ENCODE data around the gene SYDE2. TPM values are rescaled to one million over a fixed set of nuclear protein-coding genes. Genes with fewer than 3 reads are reported as not detected.

Gene SYDE2
- total RNA-seq, 1 experiment from 2014 or later, result 10.9 TPM

GRCh38 chr1:85203573-85204171 lies 2.9 kb upstream of the SYDE2 start:
- Histone ChIP-seq H3K4me1 (ENCODE audit: insufficient read depth, low read length, poor library complexity, severe bottlenecking) (peaks cover 17% of the 10 kb centered on the region), H3K9me3 (ENCODE audit: low read depth, low read length, poor library complexity, severe bottlenecking) (no peaks in the 10 kb centered on the region), H3K27ac (ENCODE audit: low read depth, low read length, poor library complexity, severe bottlenecking) (peak overlapping the region; percentile 10), H3K27me3 (replicated peaks; ENCODE audit: insufficient read depth, low read depth, low read length, poor library complexity) (no peaks in the 10 kb centered on the region), H3K36me3 (ENCODE audit: insufficient read depth, low read length, poor library complexity, severe bottlenecking) (no peaks in the 10 kb centered on the region), H3K4me3 (ENCODE audit: low read depth, low read length, poor library complexity, severe bottlenecking) (no peak overlapping the region)
- intact Hi-C loops (cut with micrococcal nuclease; ENCODE audit: unreplicated experiment), result loop anchor here (5.0 kb wide), 2 partner anchors 39 to 141 kb away; a partner anchor contains a TSS
- ChIA-PET POLR2A (ENCODE audit: low non-redundant PET) (no interaction called here), CTCF (no interaction called here)
- TF ChIP-seq CTCF (conservative IDR thresholded peaks at IDR 0.05; ENCODE audit: low read depth, low read length) (no peak), EZH2 (IDR thresholded peaks at IDR 0.05; ENCODE audit: borderline replicate concordance, low read depth, low read length, poor library complexity, severe bottlenecking) (no peak)
- no TSS peak for BruUV-seq (replicated peaks)
- DNase-seq (ENCODE audit: low spot score), result peak; percentile 58

- no TSS peak for BruUV-seq (replicated peaks)
- Histone ChIP-seq H3K27ac (ENCODE audit: low read depth, low read length, poor library complexity, severe bottlenecking) (no peak overlapping the region), H3K4me1 (ENCODE audit: insufficient read depth, low read length, poor library complexity, severe bottlenecking) (peaks cover 17% of the 10 kb centered on the region), H3K9me3 (ENCODE audit: low read depth, low read length, poor library complexity, severe bottlenecking) (no peaks in the 10 kb centered on the region), H3K27me3 (replicated peaks; ENCODE audit: insufficient read depth, low read depth, low read length, poor library complexity) (no peaks in the 10 kb centered on the region), H3K36me3 (ENCODE audit: insufficient read depth, low read length, poor library complexity, severe bottlenecking) (no peaks in the 10 kb centered on the region), H3K4me3 (ENCODE audit: low read depth, low read length, poor library complexity, severe bottlenecking) (peak overlapping the region; percentile 92)
- intact Hi-C loops (cut with micrococcal nuclease; ENCODE audit: unreplicated experiment), result loop anchor here (5.0 kb wide), 2 partner anchors 39 to 141 kb away; a partner anchor contains a TSS
- CTCF ChIA-PET, result no interaction called here
- no peak for TF ChIP-seq EZH2 (IDR thresholded peaks at IDR 0.05; ENCODE audit: borderline replicate concordance, low read depth, low read length, poor library complexity, severe bottlenecking)
- TF ChIP-seq CTCF (conservative IDR thresholded peaks at IDR 0.05; ENCODE audit: low read depth, low read length), result no peak
- no peak for DNase-seq (ENCODE audit: low spot score)
- POLR2A ChIA-PET (ENCODE audit: low non-redundant PET), result no interaction called here
These were observed 2.0 kb upstream of the SYDE2 start for GRCh38 chr1:85202864-85203255.

- H3K4me1 ChIP-seq (ENCODE audit: insufficient read depth, low read length, poor library complexity, severe bottlenecking), result peaks cover 19% of the 10 kb centered on the region
- peak overlapping the region; percentile 92 for H3K4me3 ChIP-seq (ENCODE audit: low read depth, low read length, poor library complexity, severe bottlenecking)
- H3K36me3 ChIP-seq (ENCODE audit: insufficient read depth, low read length, poor library complexity, severe bottlenecking), result no peaks in the 10 kb centered on the region
- POLR2A ChIA-PET (ENCODE audit: low non-redundant PET), result no interaction called here
- no peaks in the 10 kb centered on the region for H3K9me3 ChIP-seq (ENCODE audit: low read depth, low read length, poor library complexity, severe bottlenecking)
- no peak for TF ChIP-seq EZH2 (IDR thresholded peaks at IDR 0.05; ENCODE audit: borderline replicate concordance, low read depth, low read length, poor library complexity, severe bottlenecking)
- no peak for TF ChIP-seq CTCF (conservative IDR thresholded peaks at IDR 0.05; ENCODE audit: low read depth, low read length)
- no peaks in the 10 kb centered on the region for H3K27me3 ChIP-seq (replicated peaks; ENCODE audit: insufficient read depth, low read depth, low read length, poor library complexity)
- no peak for DNase-seq (ENCODE audit: low spot score)
- intact Hi-C loops (cut with micrococcal nuclease; ENCODE audit: unreplicated experiment), result loop anchor here (5.0 kb wide), 2 partner anchors 40 to 140 kb away; a partner anchor contains a TSS
- CTCF ChIA-PET, result no interaction called here
- TSS peak; percentile 87 for BruUV-seq (replicated peaks)
- peak overlapping the region; percentile 97 for H3K27ac ChIP-seq (ENCODE audit: low read depth, low read length, poor library complexity, severe bottlenecking)
These were observed 1.5 kb upstream of the SYDE2 start for GRCh38 chr1:85202092-85202863.

Measured in A673 (cell line).